ENCODE measurements around the gene PRDX3. TPM values are rescaled to one million over a fixed set of nuclear protein-coding genes. Genes with fewer than 3 reads are reported as not detected.

The PRDX3 gene
- total and polyA plus RNA-seq, 12 donors: 150 to 935 (median 425) TPM

DNA sequence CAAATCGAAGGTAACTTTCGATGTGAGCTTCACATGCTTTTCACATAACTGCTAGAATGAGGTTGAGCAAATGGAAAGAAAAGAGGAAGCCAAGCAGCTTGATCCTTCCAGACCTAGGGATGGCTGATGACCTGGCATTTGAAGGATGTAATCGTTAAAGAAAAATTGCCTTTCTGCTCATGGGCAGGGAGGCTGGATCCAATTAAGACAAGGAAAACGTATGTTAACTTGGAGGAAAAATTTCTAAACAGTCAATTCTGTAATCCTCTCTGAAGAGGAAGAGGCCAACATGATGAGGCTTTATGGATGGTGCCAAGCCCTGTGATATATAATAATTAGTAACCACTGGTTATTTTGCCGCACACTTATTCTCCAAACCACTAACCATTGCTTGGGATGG lies 41.3 kb upstream of the PRDX3 start:
- H3K4me1 ChIP-seq (replicated peaks in 1 of 2): peaks cover 34 to 72% of the 10 kb centered on the region in 2 donors
- no peak overlapping the region for H3K4me3 ChIP-seq
- 76 to 87% (median 84%) methylated on average over 5 of the region's 5 CpGs for WGBS, 4 donors
- intact Hi-C loops (cut with DNase I): no loop called here
- no peaks in the 10 kb centered on the region for H3K36me3 ChIP-seq (replicated peaks in 1 of 2)
- no peak for DNase-seq
- H3K27ac ChIP-seq: peak overlapping the region in 2 of 5 donors; percentile 11 to 35
- H3K27me3 ChIP-seq: no peaks in the 10 kb centered on the region
- TF ChIP-seq POLR2A (IDR thresholded peaks at IDR 0.05): no peak
- TF ChIP-seq, protein P1, sequence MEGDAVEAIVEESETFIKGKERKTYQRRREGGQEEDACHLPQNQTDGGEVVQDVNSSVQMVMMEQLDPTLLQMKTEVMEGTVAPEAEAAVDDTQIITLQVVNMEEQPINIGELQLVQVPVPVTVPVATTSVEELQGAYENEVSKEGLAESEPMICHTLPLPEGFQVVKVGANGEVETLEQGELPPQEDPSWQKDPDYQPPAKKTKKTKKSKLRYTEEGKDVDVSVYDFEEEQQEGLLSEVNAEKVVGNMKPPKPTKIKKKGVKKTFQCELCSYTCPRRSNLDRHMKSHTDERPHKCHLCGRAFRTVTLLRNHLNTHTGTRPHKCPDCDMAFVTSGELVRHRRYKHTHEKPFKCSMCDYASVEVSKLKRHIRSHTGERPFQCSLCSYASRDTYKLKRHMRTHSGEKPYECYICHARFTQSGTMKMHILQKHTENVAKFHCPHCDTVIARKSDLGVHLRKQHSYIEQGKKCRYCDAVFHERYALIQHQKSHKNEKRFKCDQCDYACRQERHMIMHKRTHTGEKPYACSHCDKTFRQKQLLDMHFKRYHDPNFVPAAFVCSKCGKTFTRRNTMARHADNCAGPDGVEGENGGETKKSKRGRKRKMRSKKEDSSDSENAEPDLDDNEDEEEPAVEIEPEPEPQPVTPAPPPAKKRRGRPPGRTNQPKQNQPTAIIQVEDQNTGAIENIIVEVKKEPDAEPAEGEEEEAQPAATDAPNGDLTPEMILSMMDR (IDR thresholded peaks at IDR 0.05): no peak
- H3K9me3 ChIP-seq (replicated peaks in 1 of 3): no peaks in the 10 kb centered on the region

DNA sequence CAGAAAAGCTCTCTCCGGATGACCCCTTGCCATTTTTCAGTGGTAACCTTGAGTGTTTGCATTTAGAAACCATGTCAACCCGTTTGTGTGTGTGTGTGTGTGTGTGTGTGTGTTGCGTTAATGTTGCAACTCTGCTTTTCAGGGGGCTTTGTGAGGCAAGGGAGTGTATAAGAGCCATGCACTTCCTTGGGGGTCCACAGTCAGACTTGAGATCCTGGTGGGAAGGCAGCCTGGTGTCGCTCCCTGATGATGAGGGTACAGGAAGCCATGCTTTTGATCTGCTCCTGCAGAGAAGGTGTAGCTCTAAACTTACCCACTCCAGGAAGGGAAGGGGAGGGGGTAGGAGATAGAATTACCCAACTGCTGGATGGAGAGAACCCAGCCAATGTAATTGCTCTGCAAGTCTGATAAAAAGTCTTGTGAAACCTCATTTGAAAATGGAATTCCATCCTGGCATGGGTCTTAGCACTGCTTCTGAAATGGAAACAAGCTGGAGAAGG lies 39.4 kb upstream of the PRDX3 start:
- TF ChIP-seq, protein P1 (IDR thresholded peaks at IDR 0.05): no peak
- TF ChIP-seq POLR2A (IDR thresholded peaks at IDR 0.05): no peak
- Histone ChIP-seq H3K9me3 (replicated peaks in 1 of 3) (no peaks in the 10 kb centered on the region), H3K4me3 (no peak overlapping the region), H3K36me3 (replicated peaks in 1 of 2) (no peaks in the 10 kb centered on the region), H3K27ac (peak overlapping the region in 3 of 5 donors; percentile 4 to 67 (median 12)), H3K4me1 (replicated peaks in 1 of 2) (peaks cover 33 to 60% of the 10 kb centered on the region in 2 donors), H3K27me3 (no peaks in the 10 kb centered on the region)
- 60 to 66% (median 63%) methylated on average over 3 to 4 of the region's 4 CpGs for WGBS, 4 donors
- DNase-seq: peak in 4 of 7 donors; percentile 42 to 71 (median 54)
- intact Hi-C loops (cut with DNase I): no loop called here

DNA sequence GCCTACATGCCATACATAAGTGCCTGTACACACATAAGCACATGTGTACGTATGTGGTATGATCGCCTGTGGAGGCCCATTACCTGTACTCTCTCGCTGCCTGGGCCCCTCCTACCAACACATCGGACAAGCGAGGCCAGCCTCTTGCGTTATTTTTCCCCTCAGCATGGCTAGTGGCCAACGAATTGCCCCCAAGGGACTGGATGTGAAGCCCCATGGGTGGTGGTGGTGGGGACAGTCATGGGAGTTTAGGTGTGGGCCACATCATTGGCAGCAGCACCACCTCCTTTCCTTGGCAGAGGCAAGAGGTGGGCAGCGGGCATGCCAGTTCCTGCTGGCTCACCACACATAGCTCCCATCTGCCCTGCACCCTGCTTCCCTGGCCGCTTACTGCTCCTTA lies 38.8 kb upstream of the PRDX3 start:
- H3K4me3 ChIP-seq: no peak overlapping the region
- no peaks in the 10 kb centered on the region for H3K36me3 ChIP-seq (replicated peaks in 1 of 2)
- intact Hi-C loops (cut with DNase I): no loop called here
- no peak for DNase-seq
- H3K4me1 ChIP-seq (replicated peaks in 1 of 2): peaks cover 26 to 60% of the 10 kb centered on the region in 2 donors
- H3K27me3 ChIP-seq: no peaks in the 10 kb centered on the region
- no peaks in the 10 kb centered on the region for H3K9me3 ChIP-seq (replicated peaks in 1 of 3)
- no peak for TF ChIP-seq POLR2A (IDR thresholded peaks at IDR 0.05)
- TF ChIP-seq, protein P1 (IDR thresholded peaks at IDR 0.05): no peak
- 94 to 96% (median 96%) methylated on average over 9 of the region's 9 CpGs for WGBS, 4 donors
- peak overlapping the region in 2 of 5 donors; percentile 4 to 67 for H3K27ac ChIP-seq

DNA sequence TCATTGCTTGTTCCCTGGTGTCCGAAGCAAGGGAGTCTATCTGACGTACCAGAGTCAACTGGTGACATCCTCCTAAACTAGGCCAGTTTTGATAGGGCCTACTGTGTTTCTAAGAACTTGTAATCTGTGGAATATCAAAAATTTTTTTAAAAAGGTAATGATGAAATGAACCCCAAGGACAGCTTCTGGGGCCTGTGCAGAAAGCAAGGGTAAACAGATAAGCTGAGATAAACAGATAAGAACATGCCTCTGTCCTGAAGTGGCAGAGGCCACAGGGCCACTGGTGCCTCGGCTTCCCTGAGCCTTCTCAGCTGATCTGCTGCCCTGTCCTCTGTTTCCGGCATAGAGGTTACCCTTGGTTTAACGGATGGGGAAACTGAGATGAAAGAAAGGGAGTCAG lies 37.5 kb upstream of the PRDX3 start:
- Histone ChIP-seq H3K27me3 (no peaks in the 10 kb centered on the region), H3K27ac (peak overlapping the region; percentile 42 to 78 (median 58)), H3K36me3 (replicated peaks in 1 of 2) (no peaks in the 10 kb centered on the region), H3K4me3 (no peak overlapping the region), H3K4me1 (replicated peaks in 1 of 2) (peaks cover 20 to 62% of the 10 kb centered on the region in 2 donors), H3K9me3 (replicated peaks in 1 of 3) (no peaks in the 10 kb centered on the region)
- WGBS, 4 donors: 41 to 67% (median 48%) methylated on average over 5 of the region's 5 CpGs
- DNase-seq: peak in 6 of 7 donors; percentile 40 to 76 (median 68)
- TF ChIP-seq, protein P1 (IDR thresholded peaks at IDR 0.05): no peak
- peak in 1 of 2 donors; percentile 45 for TF ChIP-seq POLR2A (IDR thresholded peaks at IDR 0.05)
- intact Hi-C loops (cut with DNase I): no loop called here

Data from adrenal gland (tissue), 12 donors.